Mesodermal cell (in vitro differentiated cells): ENCODE measurements around the gene NOL9.
"Not testable (repeated sequence)": the region's sequence is repeated elsewhere in the genome, so short reads cannot be mapped to it uniquely, and the experiment has no call there.

Source experiments
- H3K27ac ChIP-seq: 2 replicates; pipeline ENCODE4 v1.7.0; 2013; ENCODE audit warnings: mild to moderate bottlenecking, low read depth, low read length, moderate library complexity; ENCODE audit not compliant: severe bottlenecking
- H3K36me3 ChIP-seq: 2 replicates; pipeline ENCODE4 v1.7.1; 2013; ENCODE audit warnings: mild to moderate bottlenecking, low read length, moderate library complexity; ENCODE audit not compliant: control insufficient read depth, insufficient read depth
- H3K4me1 ChIP-seq: one replicate; pipeline ENCODE4 v1.7.1; 2013; ENCODE audit warnings: mild to moderate bottlenecking, low read length; ENCODE audit not compliant: insufficient read depth, control insufficient read depth, poor library complexity, severe bottlenecking
- H3K4me3 ChIP-seq: 2 replicates; pipeline ENCODE4 v1.7.0; 2013; ENCODE audit warnings: low read length, control low read depth, mild to moderate bottlenecking; ENCODE audit not compliant: insufficient read depth, poor library complexity, severe bottlenecking; ENCODE audit errors: extremely low read depth
- H3K9me3 ChIP-seq: 2 replicates; pipeline ENCODE4 v1.7.1; 2013; ENCODE audit warnings: mild to moderate bottlenecking, low read length, moderate library complexity; ENCODE audit not compliant: control insufficient read depth
- WGBS, 2 experiments: methylation state at CpG; one replicate each; pipeline ENCODE4 v1.1.5; 2013; ENCODE audit warnings: missing lambda C conversion rate in 2 of 2; ENCODE audit not compliant: insufficient coverage in 2 of 2; 5-methylcytosine and 5-hydroxymethylcytosine counted together

Gene NOL9

GRCh38 chr1:6494627-6495026 is 59.7 kb downstream of the NOL9 start:
- Histone ChIP-seq H3K9me3 (no peaks in the 10 kb centered on the region), H3K4me1 (peaks cover 22% of the 10 kb centered on the region), H3K4me3 (no peak overlapping the region), H3K36me3 (no peaks in the 10 kb centered on the region), H3K27ac (no peak overlapping the region)
- WGBS, 2 experiments = 95 to 96% methylated on average over 1 to 4 of the region's 4 CpGs

GRCh38 chr1:6493834-6494223 is 60.5 kb downstream of the NOL9 start:
- H3K4me1 ChIP-seq = peaks cover 29% of the 10 kb centered on the region
- not testable (repeated sequence) for H3K36me3 ChIP-seq, H3K4me3 ChIP-seq, H3K27ac ChIP-seq, H3K9me3 ChIP-seq
- 87 to 100% methylated on average over 2 to 3 of the region's 4 CpGs for WGBS, 2 experiments

- Histone ChIP-seq H3K9me3 (no peaks in the 10 kb centered on the region), H3K4me1 (peaks cover 27% of the 10 kb centered on the region), H3K4me3 (no peak overlapping the region), H3K36me3 (no peaks in the 10 kb centered on the region), H3K27ac (peak overlapping the region; percentile 71)
- WGBS, 2 experiments = 89 to 98% methylated on average over 8 to 10 of the region's 10 CpGs
Observed at GRCh38 chr1:6491966-6492365, 62.3 kb downstream of the NOL9 start.

- 35 to 47% methylated on average over 2 to 5 of the region's 6 CpGs for WGBS, 2 experiments
Observed at GRCh38 chr1:6491480-6491962, 62.8 kb downstream of the NOL9 start, which contains the start of gene PLEKHG5. TSS of gene PLEKHG5 (minus strand) at chr1:6491667. CDS start at chr1:6477571, 14,096 bp downstream.

GRCh38 chr1:6491081-6491449 is 63.2 kb downstream of the NOL9 start:
- peak overlapping the region; percentile 30 for H3K27ac ChIP-seq
- WGBS, 2 experiments = 24 to 27% methylated on average over 3 to 4 of the region's 6 CpGs
- peak overlapping the region; percentile 60 for H3K4me3 ChIP-seq
- no peaks in the 10 kb centered on the region for H3K36me3 ChIP-seq
- H3K9me3 ChIP-seq = no peaks in the 10 kb centered on the region
- H3K4me1 ChIP-seq = peaks cover 21% of the 10 kb centered on the region

More at GRCh38 chr1:6491480-6491962, 62.8 kb downstream of the NOL9 start, which contains the start of gene PLEKHG5:
- Histone ChIP-seq H3K36me3 (no peaks in the 10 kb centered on the region), H3K27ac (peak within 1 kb of the TSS; percentile 71), H3K9me3 (no peaks in the 10 kb centered on the region), H3K4me3 (peak within 1 kb of the TSS; percentile 60), H3K4me1 (peaks cover 26% of the 10 kb centered on the region)

GRCh38 chr1:6490181-6491080 is 63.9 kb downstream of the NOL9 start:
- peaks cover 19% of the 10 kb centered on the region for H3K4me1 ChIP-seq
- 1 to 2% methylated on average over 46 to 63 of the region's 70 CpGs for WGBS, 2 experiments
- no peaks in the 10 kb centered on the region for H3K9me3 ChIP-seq
- no peaks in the 10 kb centered on the region for H3K36me3 ChIP-seq
- no peak overlapping the region for H3K27ac ChIP-seq
- H3K4me3 ChIP-seq = peak overlapping the region; percentile 60

- peaks cover 19% of the 10 kb centered on the region for H3K4me1 ChIP-seq
- H3K36me3 ChIP-seq = no peaks in the 10 kb centered on the region
- 16 to 18% methylated on average over 12 of the region's 21 CpGs for WGBS, 2 experiments
- H3K27ac ChIP-seq = no peak overlapping the region
- H3K4me3 ChIP-seq = peak overlapping the region; percentile 60
- H3K9me3 ChIP-seq = no peaks in the 10 kb centered on the region
Observed at GRCh38 chr1:6489799-6490180, 64.5 kb downstream of the NOL9 start.

GRCh38 chr1:6489383-6489765 is 64.9 kb downstream of the NOL9 start:
- peaks cover 20% of the 10 kb centered on the region for H3K4me1 ChIP-seq
- 93 to 100% methylated on average over 2 to 3 of the region's 9 CpGs for WGBS, 2 experiments
- H3K9me3 ChIP-seq = no peaks in the 10 kb centered on the region
- H3K4me3 ChIP-seq = no peak overlapping the region
- H3K36me3 ChIP-seq = no peaks in the 10 kb centered on the region
- no peak overlapping the region for H3K27ac ChIP-seq

GRCh38 chr1:6488602-6489382 is 65.5 kb downstream of the NOL9 start:
- WGBS, 2 experiments = 90 to 97% methylated on average over 9 to 11 of the region's 13 CpGs
- peaks cover 23% of the 10 kb centered on the region for H3K4me1 ChIP-seq
- H3K4me3 ChIP-seq = no peak overlapping the region
- H3K9me3 ChIP-seq = no peaks in the 10 kb centered on the region
- no peak overlapping the region for H3K27ac ChIP-seq
- H3K36me3 ChIP-seq = peaks cover 5% of the 10 kb centered on the region

GRCh38 chr1:6487804-6488484 is 66.4 kb downstream of the NOL9 start:
- Histone ChIP-seq H3K27ac (no peak overlapping the region), H3K36me3 (peaks cover 13% of the 10 kb centered on the region), H3K4me3 (no peak overlapping the region), H3K4me1 (peaks cover 23% of the 10 kb centered on the region), H3K9me3 (no peaks in the 10 kb centered on the region)
- WGBS, 2 experiments = 92 to 97% methylated on average over 11 to 14 of the region's 14 CpGs
